ENCODE results near the gene ZNF444. TPM values are rescaled to one million over a fixed set of nuclear protein-coding genes. Genes with fewer than 3 reads are reported as not detected.

ZNF444 gene
- polyA plus RNA-seq (2012; ENCODE audit: insufficient read length, low read depth), result 67.4 TPM

GRCh38 chr19:56140583-56141416, at the start of gene ZNF444:
ZNF444 (plus strand) TSS chr19:56141287; CDS start chr19:56146912, 5,625 bp downstream.
- no peak for TF ChIP-seq REST (IDR thresholded peaks at IDR 0.05; ENCODE audit: insufficient read depth in 1 of 2, low read depth in 2 of 2, low read length in 2 of 2)
- no peak; the same call in 1 of the 2 replicates for TF ChIP-seq POLR2AphosphoS5 (IDR thresholded peaks at IDR 0.05; ENCODE audit: low read depth, low read length)
- TF ChIP-seq SIN3A (IDR thresholded peaks at IDR 0.05; ENCODE audit: borderline replicate concordance, insufficient read depth, low read length), result no peak; the same call in 1 of the 2 replicates
- no peak for TF ChIP-seq FOXP2 (optimal IDR thresholded peaks at IDR 0.05; ENCODE audit: borderline replicate concordance, extremely low read depth, extremely low read length, insufficient read depth)
- TF ChIP-seq TAF1 (IDR thresholded peaks at IDR 0.05; ENCODE audit: borderline replicate concordance, insufficient read depth, low read length), result no peak

GRCh38 chr19:56091751-56092546, 49.1 kb upstream of the ZNF444 start:
- TF ChIP-seq REST (IDR thresholded peaks at IDR 0.05; ENCODE audit: insufficient read depth in 1 of 2, low read depth in 2 of 2, low read length in 2 of 2), result no peak
- TF ChIP-seq TAF1 (IDR thresholded peaks at IDR 0.05; ENCODE audit: borderline replicate concordance, insufficient read depth, low read length), result no peak
- no peak for TF ChIP-seq FOXP2 (optimal IDR thresholded peaks at IDR 0.05; ENCODE audit: borderline replicate concordance, extremely low read depth, extremely low read length, insufficient read depth)
- no peak for TF ChIP-seq SIN3A (IDR thresholded peaks at IDR 0.05; ENCODE audit: borderline replicate concordance, insufficient read depth, low read length)

- no peak for TF ChIP-seq TAF1 (IDR thresholded peaks at IDR 0.05; ENCODE audit: borderline replicate concordance, insufficient read depth, low read length)
Observed at GRCh38 chr19:56092685-56093631, 48.1 kb upstream of the ZNF444 start.

GRCh38 chr19:56094449-56094848, 46.6 kb upstream of the ZNF444 start:
- TF ChIP-seq TAF1 (IDR thresholded peaks at IDR 0.05; ENCODE audit: borderline replicate concordance, insufficient read depth, low read length), result no peak
- no peak for TF ChIP-seq REST (IDR thresholded peaks at IDR 0.05; ENCODE audit: insufficient read depth in 1 of 2, low read depth in 2 of 2, low read length in 2 of 2)
- TF ChIP-seq SIN3A (IDR thresholded peaks at IDR 0.05; ENCODE audit: borderline replicate concordance, insufficient read depth, low read length), result no peak

- TF ChIP-seq POLR2AphosphoS5 (IDR thresholded peaks at IDR 0.05; ENCODE audit: low read depth, low read length) (no peak), FOXP2 (optimal IDR thresholded peaks at IDR 0.05; ENCODE audit: borderline replicate concordance, extremely low read depth, extremely low read length, insufficient read depth) (no peak), REST (IDR thresholded peaks at IDR 0.05; ENCODE audit: insufficient read depth in 1 of 2, low read depth in 2 of 2, low read length in 2 of 2) (no peak), SIN3A (IDR thresholded peaks at IDR 0.05; ENCODE audit: borderline replicate concordance, insufficient read depth, low read length) (no peak), TAF1 (IDR thresholded peaks at IDR 0.05; ENCODE audit: borderline replicate concordance, insufficient read depth, low read length) (no peak)
Observed at GRCh38 chr19:56096665-56097064, 44.4 kb upstream of the ZNF444 start.

All from PFSK-1 (cell line).